Neuronal stem cell (in vitro differentiated cells): ENCODE measurements around the gene USP27X.

ENCODE experiments used
- DNase-seq: peaks from one replicate; pipeline ENCODE4 v3.0.0-alpha.2; 2013; ENCODE audit warnings: low spot score
- H2AFZ ChIP-seq: one replicate; pipeline ENCODE4 v1.6.1; 2013; ENCODE audit warnings: mild to moderate bottlenecking, low read length, inconsistent platforms
- H2AK5ac ChIP-seq: 2 replicates; pipeline ENCODE4 v1.6.1; 2013; ENCODE audit warnings: low read depth, mild to moderate bottlenecking, inconsistent platforms, low read length, moderate library complexity, mixed read lengths
- H2BK120ac ChIP-seq: 2 replicates; pipeline ENCODE4 v1.6.1; 2013; ENCODE audit warnings: low read depth, mild to moderate bottlenecking, inconsistent platforms, low read length, moderate library complexity, mixed read lengths
- H2BK12ac ChIP-seq: one replicate; pipeline ENCODE4 v1.6.1; 2013; ENCODE audit warnings: low read length, inconsistent platforms
- H2BK15ac ChIP-seq: 2 replicates; pipeline ENCODE4 v1.6.1; 2013; ENCODE audit warnings: mild to moderate bottlenecking, low read length, inconsistent platforms, mixed read lengths
- H2BK5ac ChIP-seq: one replicate; pipeline ENCODE4 v1.6.1; 2013; ENCODE audit warnings: inconsistent platforms, mild to moderate bottlenecking, low read length, moderate library complexity
- H3K14ac ChIP-seq: one replicate; pipeline ENCODE4 v1.6.1; 2013; ENCODE audit warnings: low read length, inconsistent platforms
- H3K18ac ChIP-seq: 2 replicates; pipeline ENCODE4 v1.6.1; 2013; ENCODE audit warnings: low read length, inconsistent platforms
- H3K23ac ChIP-seq: 2 replicates; pipeline ENCODE4 v1.6.1; 2013; ENCODE audit warnings: low read depth, mild to moderate bottlenecking, mixed read lengths, low read length, inconsistent platforms; ENCODE audit not compliant: poor library complexity
- H3K27ac ChIP-seq: replicated peaks from 3 replicates; pipeline ENCODE4 v1.5.1; 2013; ENCODE audit warnings: low read length, inconsistent platforms
- H3K27me3 ChIP-seq, 3 experiments: 2 replicates each; pipeline ENCODE4 v1.6.1; 2013; ENCODE audit warnings: low read length in 3 of 3, mild to moderate bottlenecking in 2 of 3, inconsistent platforms in 1 of 3, low read depth in 1 of 3, mixed read lengths in 1 of 3, moderate library complexity in 1 of 3; ENCODE audit not compliant: control insufficient read depth in 3 of 3, insufficient read depth in 3 of 3
- H3K36me3 ChIP-seq, 2 donors: replicated peaks in 1 of 2; 2 replicates each; pipeline ENCODE4 v1.6.1; 2013; ENCODE audit warnings: low read length in 2 of 2; ENCODE audit not compliant: control insufficient read depth in 2 of 2, insufficient read depth in 2 of 2
- H3K4ac ChIP-seq: 2 replicates; pipeline ENCODE4 v1.6.1; 2013; ENCODE audit warnings: inconsistent platforms, mild to moderate bottlenecking, low read length, moderate library complexity
- H3K4me1 ChIP-seq, 2 donors: 1 replicate in 1 of 2; 2 replicates in 1 of 2; pipeline ENCODE4 v1.6.1; 2013; ENCODE audit warnings: low read length in 2 of 2, low read depth in 1 of 2; ENCODE audit not compliant: control insufficient read depth in 2 of 2, insufficient read depth in 1 of 2
- H3K4me2 ChIP-seq: one replicate; pipeline ENCODE4 v1.6.1; 2013; ENCODE audit warnings: mild to moderate bottlenecking, low read length, inconsistent platforms; ENCODE audit not compliant: insufficient read depth, poor library complexity, severe bottlenecking
- H3K4me3 ChIP-seq, 2 donors: 2 replicates each; pipeline ENCODE4 v1.5.1; 2013; ENCODE audit warnings: low read length in 2 of 2, mild to moderate bottlenecking in 2 of 2, inconsistent platforms in 1 of 2, moderate library complexity in 1 of 2
- H3K79me1 ChIP-seq: one replicate; pipeline ENCODE4 v1.6.1; 2013; ENCODE audit warnings: low read depth, mild to moderate bottlenecking, inconsistent platforms, low read length, moderate library complexity
- H3K9ac ChIP-seq: one replicate; pipeline ENCODE4 v1.6.1; 2013; ENCODE audit warnings: mild to moderate bottlenecking, low read depth, low read length, inconsistent platforms; ENCODE audit not compliant: poor library complexity
- H3K9me3 ChIP-seq, 2 donors: replicated peaks in 1 of 2; 2 replicates each; pipeline versions ENCODE3 to v1.6.1; 2013; ENCODE audit warnings: low read length in 2 of 2, mild to moderate bottlenecking in 2 of 2, inconsistent platforms in 1 of 2, low read depth in 1 of 2, mixed read lengths in 1 of 2, moderate library complexity in 1 of 2; ENCODE audit not compliant: control insufficient read depth in 2 of 2, insufficient read depth in 1 of 2
- H4K8ac ChIP-seq: one replicate; pipeline ENCODE4 v1.6.1; 2013; ENCODE audit warnings: low read depth, mild to moderate bottlenecking, inconsistent platforms, low read length, moderate library complexity
- H4K91ac ChIP-seq: one replicate; pipeline ENCODE4 v1.6.1; 2013; ENCODE audit warnings: low read length, low read depth, mild to moderate bottlenecking, inconsistent platforms; ENCODE audit not compliant: poor library complexity
- WGBS, 2 donors: extraction: QIAGEN DNeasy Blood & Tissue Kit; methylation state at CpG; one replicate each; pipeline ENCODE4 v1.1.7; 2013; ENCODE audit warnings: missing lambda C conversion rate in 2 of 2, mixed read lengths in 1 of 2; ENCODE audit not compliant: insufficient read length in 2 of 2, insufficient replicate concordance in 1 of 2; ENCODE audit errors: extremely low coverage in 2 of 2; 5-methylcytosine and 5-hydroxymethylcytosine counted together

Gene USP27X

GRCh38 chrX:49915361-49916222 lies 36.3 kb downstream of the USP27X start:
- Histone ChIP-seq H3K4me2 (no peak overlapping the region), H2BK5ac (no peak overlapping the region), H3K9me3 (no peaks in the 10 kb centered on the region), H4K8ac (no peak overlapping the region), H3K4ac (no peak overlapping the region), H3K36me3 (no peaks in the 10 kb centered on the region), H3K79me1 (no peaks in the 10 kb centered on the region), H3K23ac (no peak overlapping the region), H3K27ac (no peak overlapping the region), H2AK5ac (no peak overlapping the region), H4K91ac (no peak overlapping the region), H3K14ac (no peak overlapping the region), H3K9ac (no peak overlapping the region), H2AFZ (no peak overlapping the region), H2BK12ac (no peak overlapping the region), H2BK15ac (no peak overlapping the region), H3K4me1 (no peaks in the 10 kb centered on the region), H3K27me3 (peaks cover 0 to 3% (median 0%) of the 10 kb centered on the region in 3 experiments), H3K4me3 (no peak overlapping the region), H2BK120ac (no peak overlapping the region), H3K18ac (no peak overlapping the region)
- no CpG with 5 or more reads among the region's 8 CpGs for WGBS, 2 donors
- DNase-seq, result peak; percentile 32

GRCh38 chrX:49919617-49920016 lies 40.3 kb downstream of the USP27X start:
- Histone ChIP-seq H3K4me3 (no peak overlapping the region), H4K91ac (no peak overlapping the region), H3K9me3 (no peaks in the 10 kb centered on the region), H2BK120ac (no peak overlapping the region), H3K14ac (no peak overlapping the region), H2BK15ac (no peak overlapping the region), H3K4ac (no peak overlapping the region), H3K36me3 (no peaks in the 10 kb centered on the region), H2BK5ac (no peak overlapping the region), H3K4me1 (peaks cover 0 to 1% of the 10 kb centered on the region in 2 donors), H3K27ac (no peak overlapping the region), H2BK12ac (no peak overlapping the region), H2AK5ac (no peak overlapping the region), H3K18ac (no peak overlapping the region), H4K8ac (no peak overlapping the region), H2AFZ (no peak overlapping the region), H3K9ac (no peak overlapping the region), H3K23ac (no peak overlapping the region), H3K4me2 (no peak overlapping the region), H3K27me3 (no peaks in the 10 kb centered on the region), H3K79me1 (no peaks in the 10 kb centered on the region)
- DNase-seq, result peak; percentile 49
- no CpG with 5 or more reads among the region's 8 CpGs for WGBS, 2 donors

GRCh38 chrX:49921109-49921508 lies 41.8 kb downstream of the USP27X start:
- no peak overlapping the region for H4K91ac ChIP-seq
- WGBS, 2 donors, result no CpG with 5 or more reads among the region's 2 CpGs
- H3K4me1 ChIP-seq, result peaks cover 0 to 1% of the 10 kb centered on the region in 2 donors
- H3K4me3 ChIP-seq, result no peak overlapping the region
- H4K8ac ChIP-seq, result no peak overlapping the region
- no peak overlapping the region for H2BK120ac ChIP-seq
- no peak overlapping the region for H3K18ac ChIP-seq
- no peak overlapping the region for H3K9ac ChIP-seq
- H2AK5ac ChIP-seq, result no peak overlapping the region
- no peak overlapping the region for H2BK15ac ChIP-seq
- no peaks in the 10 kb centered on the region for H3K9me3 ChIP-seq
- H3K79me1 ChIP-seq, result no peaks in the 10 kb centered on the region
- no peak overlapping the region for H3K23ac ChIP-seq
- H3K36me3 ChIP-seq, result no peaks in the 10 kb centered on the region
- no peak overlapping the region for H2AFZ ChIP-seq
- H3K14ac ChIP-seq, result no peak overlapping the region
- no peak overlapping the region for H2BK5ac ChIP-seq
- H2BK12ac ChIP-seq, result no peak overlapping the region
- H3K4ac ChIP-seq, result no peak overlapping the region
- H3K27me3 ChIP-seq, result no peaks in the 10 kb centered on the region
- no peak for DNase-seq
- no peak overlapping the region for H3K4me2 ChIP-seq
- no peak overlapping the region for H3K27ac ChIP-seq

- no peak within 1 kb of the TSS for H3K4ac ChIP-seq
- no peak within 1 kb of the TSS for H2BK12ac ChIP-seq
- H3K18ac ChIP-seq, result no peak within 1 kb of the TSS
- no peak within 1 kb of the TSS for H4K91ac ChIP-seq
- H3K4me2 ChIP-seq, result peak within 1 kb of the TSS; percentile 47
- H3K27me3 ChIP-seq, result no peaks in the 10 kb centered on the region
- no peak within 1 kb of the TSS for H2BK5ac ChIP-seq
- H3K23ac ChIP-seq, result no peak within 1 kb of the TSS
- peak; percentile 91 for DNase-seq
- no peak within 1 kb of the TSS for H2BK120ac ChIP-seq
- peaks cover 0 to 1% of the 10 kb centered on the region in 2 donors for H3K4me1 ChIP-seq
- H3K27ac ChIP-seq, result no peak within 1 kb of the TSS
- no peak within 1 kb of the TSS for H2AK5ac ChIP-seq
- H2AFZ ChIP-seq, result peak within 1 kb of the TSS; percentile 97
- no peaks in the 10 kb centered on the region for H3K79me1 ChIP-seq
- H3K36me3 ChIP-seq, result no peaks in the 10 kb centered on the region
- no CpG with 5 or more reads among the region's 83 CpGs for WGBS, 2 donors
- no peak within 1 kb of the TSS for H3K9ac ChIP-seq
- no peak within 1 kb of the TSS for H4K8ac ChIP-seq
- H3K9me3 ChIP-seq, result no peaks in the 10 kb centered on the region
- no peak within 1 kb of the TSS for H3K14ac ChIP-seq
- peak within 1 kb of the TSS; percentile 33 for H2BK15ac ChIP-seq
- H3K4me3 ChIP-seq, result peak within 1 kb of the TSS; percentile 62 to 88
Measured at GRCh38 chrX:49922291-49923241, 43.3 kb downstream of the USP27X start, which contains the start of gene CLCN5. CLCN5 (plus strand) TSS chrX:49922596; CDS start chrX:49925299, 2,703 bp downstream.
